Amniotic stem cell (primary cell): ENCODE results near the gene DSCAML1.

Experiments used
- DNase-seq: peaks from one replicate; lab custom pipeline; 2025; lab: John Stamatoyannopoulos, UW

The DSCAML1 gene

GRCh38 chr11:117750916-117751662 is 45.9 kb downstream of the DSCAML1 start:
- DNase-seq: no peak

- no peak for DNase-seq
Measured at GRCh38 chr11:117750357-117750756, 46.7 kb downstream of the DSCAML1 start.

- no peak for DNase-seq
Measured at GRCh38 chr11:117749541-117749910, 47.5 kb downstream of the DSCAML1 start.

- DNase-seq: no peak
Measured at GRCh38 chr11:117748771-117749540, 48.1 kb downstream of the DSCAML1 start.

- no peak for DNase-seq
Measured at GRCh38 chr11:117747892-117748291, 49.1 kb downstream of the DSCAML1 start.

- DNase-seq: no peak
Measured at GRCh38 chr11:117745346-117745745, 51.7 kb downstream of the DSCAML1 start.

GRCh38 chr11:117744471-117745150 is 52.4 kb downstream of the DSCAML1 start:
- DNase-seq: no peak

- no peak for DNase-seq
Measured at GRCh38 chr11:117743121-117743815, 53.7 kb downstream of the DSCAML1 start.

GRCh38 chr11:117738246-117738957 is 58.6 kb downstream of the DSCAML1 start:
- DNase-seq: no peak

- no peak for DNase-seq
Measured at GRCh38 chr11:117735350-117735977, 61.6 kb downstream of the DSCAML1 start.

- no peak for DNase-seq
Measured at GRCh38 chr11:117734601-117735024, 62.4 kb downstream of the DSCAML1 start.

GRCh38 chr11:117733316-117733715 is 63.7 kb downstream of the DSCAML1 start:
- DNase-seq: no peak

- no peak for DNase-seq
Measured at GRCh38 chr11:117731722-117732290, 65.2 kb downstream of the DSCAML1 start.

GRCh38 chr11:117730208-117730800 is 66.7 kb downstream of the DSCAML1 start:
- no peak for DNase-seq

GRCh38 chr11:117725048-117725734 is 71.8 kb downstream of the DSCAML1 start:
- no peak for DNase-seq

GRCh38 chr11:117724621-117725020 is 72.4 kb downstream of the DSCAML1 start:
- no peak for DNase-seq

GRCh38 chr11:117724104-117724503 is 72.9 kb downstream of the DSCAML1 start:
- no peak for DNase-seq

- no peak for DNase-seq
Measured at GRCh38 chr11:117723277-117724024, 73.6 kb downstream of the DSCAML1 start.

- no peak for DNase-seq
Measured at GRCh38 chr11:117722082-117722481, 74.9 kb downstream of the DSCAML1 start.
